A549 treated with AZD2906 at 1 μM for 4 hours (cell line): Measurements from ENCODE around the gene ZNF451. TPM values are rescaled to one million over a fixed set of nuclear protein-coding genes. Genes with fewer than 3 reads are reported as not detected.

Experiments
- total RNA-seq: library from RNA; stranded (reverse); fragments of 200-300 nt; extraction: Qiagen RNA extraction; gene quantifications from 5 replicates; pipeline ENCODE4 v1.2.3, GENCODE V29; 2022

The ZNF451 gene
- total RNA-seq: 6.6 to 12.5 TPM (median 8.0 TPM) in 5 replicates

GRCh38 chr6:57089687-57090457 lies at the start of gene ZNF451:
Gene ZNF451, plus strand, starts transcription at chr6:57090188. Its CDS starts 66 bp downstream, at chr6:57090254.

GRCh38 chr6:57046332-57047256 lies 43.4 kb upstream of the ZNF451 start, which contains the start of gene KIAA1586:
Gene KIAA1586, plus strand, starts transcription at chr6:57046693. Its CDS starts 63 bp downstream, at chr6:57046756.

GRCh38 chr6:57172136-57173055 lies 82.4 kb downstream of the ZNF451 start, which contains the start of gene BAG2:
Gene BAG2, plus strand, starts transcription at chr6:57172326. Its CDS starts 372 bp downstream, at chr6:57172698.

Other genes with a start within 250 kb of the ZNF451 start
- 0.68 to 1.1 TPM (median 0.84 TPM) in 5 replicates for gene BEND6, start 135.1 kb upstream of the ZNF451 start, total RNA-seq
- 5.0 to 6.5 TPM (median 5.2 TPM) in 5 replicates for gene KIAA1586, start 43.5 kb upstream of the ZNF451 start, total RNA-seq
- gene BAG2, start 82.1 kb downstream of the ZNF451 start, total RNA-seq: 6.8 to 7.5 TPM (median 7.2 TPM) in 5 replicates
- 6.7 to 8.6 TPM (median 8.2 TPM) in 5 replicates for gene RAB23, start 132.1 kb downstream of the ZNF451 start, total RNA-seq
- gene PRIM2, start 227.4 kb downstream of the ZNF451 start, total RNA-seq: 10.8 to 12.6 TPM (median 11.5 TPM) in 5 replicates